Sigmoid colon (tissue), 7 donors: ENCODE measurements around the gene SPATA6. TPM values are rescaled to one million over a fixed set of nuclear protein-coding genes. Genes with fewer than 3 reads are reported as not detected.

Source experiments
- DNase-seq: peaks from one replicate; pipeline ENCODE4 v3.0.0-alpha.2; 2019
- H3K27ac ChIP-seq, 4 donors: fragments of 200-600 bp; sonication (generic); one replicate each; pipeline ENCODE4 v1.5.1; 2016 to 2019; ENCODE audit warnings: mild to moderate bottlenecking in 1 of 4
- H3K27me3 ChIP-seq, 3 donors: fragments of 200-600 bp; sonication (generic); one replicate each; pipeline ENCODE4 v1.5.1; 2019; ENCODE audit warnings: mild to moderate bottlenecking in 1 of 3
- H3K36me3 ChIP-seq, 4 donors: fragments of 200-600 bp; sonication (generic); one replicate each; pipeline ENCODE4 v1.5.1; 2016 to 2019
- H3K4me1 ChIP-seq, 4 donors: fragments of 200-600 bp; sonication (generic); one replicate each; pipeline ENCODE4 v1.5.1; 2017 to 2019
- H3K4me3 ChIP-seq, 4 donors: fragments of 200-600 bp; sonication (generic); one replicate each; pipeline ENCODE4 v1.5.1; 2017 to 2019; ENCODE audit warnings: mild to moderate bottlenecking in 2 of 4, moderate library complexity in 1 of 4
- H3K9me3 ChIP-seq, 4 donors: fragments of 200-600 bp in 3 of 4; sonication (generic) in 3 of 4; one replicate each; pipeline versions ENCODE4 v1.5.1 to v1.6.1; 2013 to 2019
- EP300 ChIP-seq, 4 donors: sonication (generic); formaldehyde crosslinking; IDR thresholded peaks; one replicate each; pipeline ENCODE4 v1.6.1; 2017; ENCODE audit warnings: antibody characterized with exemption in 4 of 4
- POLR2A ChIP-seq, 2 donors: fragments of 450-650 bp; IDR thresholded peaks; one replicate each; pipeline ENCODE4 v1.6.1; 2016; ENCODE audit warnings: antibody characterized with exemption in 2 of 2, mild to moderate bottlenecking in 2 of 2, moderate library complexity in 2 of 2
- POLR2AphosphoS5 ChIP-seq, 4 donors: sonication (generic); formaldehyde crosslinking; IDR thresholded peaks; one replicate each; pipeline ENCODE4 v1.6.1; 2017; ENCODE audit warnings: antibody characterized with exemption in 4 of 4
- WGBS, 2 donors: extraction: QIAGEN DNeasy Blood & Tissue Kit; methylation state at CpG; one replicate each; pipeline ENCODE4 v1.1.7; 2013; 5-methylcytosine and 5-hydroxymethylcytosine counted together
- intact Hi-C: fragments of 100-400 bp; cut with DNase I; formaldehyde crosslinking; loops from one replicate; pipeline ENCODE4 v1.15.1; 2023
- polyA plus RNA-seq, 3 donors: library from polyadenylated mRNA; stranded (reverse); fragments of 200-250 nt; gene quantifications; one replicate each; pipeline ENCODE4 v1.2.3, GENCODE V29; 2013
- total RNA-seq, 4 donors: library from RNA; depleted of rRNA; stranded (reverse); fragments of >200 nt; gene quantifications; one replicate each; pipeline ENCODE4 v1.1.0, GENCODE V29; 2016
- TF ChIP-seq, protein P1 (sequence below), 4 experiments: fragments of 450-650 bp in 3 of 4; fragments of 200-600 bp in 1 of 4; IDR thresholded peaks; one replicate each; pipeline ENCODE4 v1.5.1; 2016 to 2019; ENCODE audit warnings: antibody characterized with exemption in 4 of 4, mild to moderate bottlenecking in 3 of 4, moderate library complexity in 2 of 4
- donor health status: healthy with polysubstance abuse.
- donor health status: Bipolar disorder and iron deficiency.
- donor health status: healthy.

SPATA6 gene
- total and polyA plus RNA-seq, 7 donors, result 3.7 to 31.4 (median 17.6) TPM

- Histone ChIP-seq H3K27ac (no peak overlapping the region), H3K36me3 (no peaks in the 10 kb centered on the region)
These were observed 66.6 kb downstream of the SPATA6 start for GRCh38 chr1:48405400-48405799.

GRCh38 chr1:48402599-48402998 is 69.4 kb downstream of the SPATA6 start:
- intact Hi-C loops, result no loop called here
- H3K27me3 ChIP-seq, result no peaks in the 10 kb centered on the region
- no peak for TF ChIP-seq POLR2A (IDR thresholded peaks at IDR 0.05)
- TF ChIP-seq, protein P1, sequence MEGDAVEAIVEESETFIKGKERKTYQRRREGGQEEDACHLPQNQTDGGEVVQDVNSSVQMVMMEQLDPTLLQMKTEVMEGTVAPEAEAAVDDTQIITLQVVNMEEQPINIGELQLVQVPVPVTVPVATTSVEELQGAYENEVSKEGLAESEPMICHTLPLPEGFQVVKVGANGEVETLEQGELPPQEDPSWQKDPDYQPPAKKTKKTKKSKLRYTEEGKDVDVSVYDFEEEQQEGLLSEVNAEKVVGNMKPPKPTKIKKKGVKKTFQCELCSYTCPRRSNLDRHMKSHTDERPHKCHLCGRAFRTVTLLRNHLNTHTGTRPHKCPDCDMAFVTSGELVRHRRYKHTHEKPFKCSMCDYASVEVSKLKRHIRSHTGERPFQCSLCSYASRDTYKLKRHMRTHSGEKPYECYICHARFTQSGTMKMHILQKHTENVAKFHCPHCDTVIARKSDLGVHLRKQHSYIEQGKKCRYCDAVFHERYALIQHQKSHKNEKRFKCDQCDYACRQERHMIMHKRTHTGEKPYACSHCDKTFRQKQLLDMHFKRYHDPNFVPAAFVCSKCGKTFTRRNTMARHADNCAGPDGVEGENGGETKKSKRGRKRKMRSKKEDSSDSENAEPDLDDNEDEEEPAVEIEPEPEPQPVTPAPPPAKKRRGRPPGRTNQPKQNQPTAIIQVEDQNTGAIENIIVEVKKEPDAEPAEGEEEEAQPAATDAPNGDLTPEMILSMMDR (IDR thresholded peaks at IDR 0.05), result no peak
- TF ChIP-seq EP300 (IDR thresholded peaks at IDR 0.05), result no peak
- TF ChIP-seq POLR2AphosphoS5 (IDR thresholded peaks at IDR 0.05), result no peak
- H3K4me1 ChIP-seq, result peaks cover 0 to 11% (median 4%) of the 10 kb centered on the region in 4 donors
- peaks cover 0 to 9% (median 0%) of the 10 kb centered on the region in 4 donors for H3K36me3 ChIP-seq
- no peak for DNase-seq
- no peaks in the 10 kb centered on the region for H3K9me3 ChIP-seq
- 62 to 80% methylated on average over 2 of the region's 2 CpGs for WGBS, 2 donors
- no peak overlapping the region for H3K27ac ChIP-seq
- no peak overlapping the region for H3K4me3 ChIP-seq

More at GRCh38 chr1:48405400-48405799, 66.6 kb downstream of the SPATA6 start:
- Histone ChIP-seq H3K9me3 (no peaks in the 10 kb centered on the region), H3K4me1 (peaks cover 0 to 11% (median 4%) of the 10 kb centered on the region in 4 donors), H3K4me3 (no peak overlapping the region), H3K27me3 (no peaks in the 10 kb centered on the region)
- no peak for DNase-seq
- 80 to 88% methylated on average over 1 of the region's 1 CpG for WGBS, 2 donors
- TF ChIP-seq, protein P1 (IDR thresholded peaks at IDR 0.05), result no peak
- no peak for TF ChIP-seq POLR2AphosphoS5 (IDR thresholded peaks at IDR 0.05)
- TF ChIP-seq EP300 (IDR thresholded peaks at IDR 0.05), result no peak
- TF ChIP-seq POLR2A (IDR thresholded peaks at IDR 0.05), result no peak
- intact Hi-C loops, result no loop called here

- intact Hi-C loops, result no loop called here
- H3K9me3 ChIP-seq, result no peaks in the 10 kb centered on the region
- no peaks in the 10 kb centered on the region for H3K4me1 ChIP-seq
- peaks cover 0 to 21% (median 0%) of the 10 kb centered on the region in 4 donors for H3K36me3 ChIP-seq
- no peak overlapping the region for H3K4me3 ChIP-seq
- WGBS, 2 donors, result 72 to 93% methylated on average over 2 of the region's 2 CpGs
- TF ChIP-seq POLR2A (IDR thresholded peaks at IDR 0.05) (no peak), EP300 (IDR thresholded peaks at IDR 0.05) (no peak), POLR2AphosphoS5 (IDR thresholded peaks at IDR 0.05) (no peak)
- TF ChIP-seq, protein P1 (IDR thresholded peaks at IDR 0.05), result no peak
- no peak for DNase-seq
- H3K27me3 ChIP-seq, result no peaks in the 10 kb centered on the region
- H3K27ac ChIP-seq, result no peak overlapping the region
These were observed 75.8 kb downstream of the SPATA6 start for GRCh38 chr1:48396208-48396607.

DNA sequence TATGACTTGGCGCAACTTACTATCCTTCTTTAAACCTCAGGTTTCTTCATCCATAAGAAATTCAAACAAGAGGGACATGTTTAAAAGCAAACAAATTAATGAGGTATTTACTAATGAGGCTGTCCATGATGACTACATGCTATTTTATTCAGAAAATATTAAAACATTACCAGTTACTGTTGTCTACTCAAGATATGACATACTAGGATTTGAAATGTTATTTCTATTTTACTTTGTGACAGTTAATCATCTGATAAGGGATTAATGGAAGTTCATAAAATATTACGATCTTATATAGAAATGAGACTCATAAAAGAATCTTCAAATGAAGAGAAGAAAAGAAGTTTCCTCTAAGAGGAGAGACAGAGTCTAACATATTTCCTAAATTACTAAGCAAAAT is 80.1 kb downstream of the SPATA6 start:
- Histone ChIP-seq H3K4me1 (no peaks in the 10 kb centered on the region), H3K27ac (no peak overlapping the region), H3K27me3 (no peaks in the 10 kb centered on the region), H3K4me3 (no peak overlapping the region), H3K36me3 (peaks cover 0 to 8% (median 0%) of the 10 kb centered on the region in 4 donors), H3K9me3 (no peaks in the 10 kb centered on the region)
- 92 to 94% methylated on average over 2 of the region's 2 CpGs for WGBS, 2 donors
- no peak for DNase-seq
- intact Hi-C loops, result no loop called here
- TF ChIP-seq EP300 (IDR thresholded peaks at IDR 0.05) (no peak), POLR2AphosphoS5 (IDR thresholded peaks at IDR 0.05) (no peak), POLR2A (IDR thresholded peaks at IDR 0.05) (no peak)
- TF ChIP-seq, protein P1 (IDR thresholded peaks at IDR 0.05), result no peak

DNA sequence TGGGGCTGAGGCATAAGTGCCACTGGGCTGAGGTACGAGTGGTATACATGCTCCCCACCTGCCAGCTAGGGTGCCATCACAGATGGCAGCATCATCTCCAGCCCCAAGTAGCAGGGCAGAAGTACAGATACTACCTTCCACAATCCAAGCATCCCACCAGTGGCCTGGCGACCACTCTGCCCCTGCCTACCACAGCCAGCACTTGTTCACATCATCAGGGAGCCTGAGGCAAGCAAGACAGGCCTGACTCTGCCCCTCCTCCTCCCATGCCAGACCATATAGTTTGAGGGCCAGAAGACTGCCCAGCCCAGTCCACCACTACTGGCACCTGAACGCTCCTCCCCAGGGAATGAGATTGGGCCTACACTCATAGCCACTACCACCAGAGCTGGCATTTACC is 84.6 kb downstream of the SPATA6 start:
- intact Hi-C loops, result no loop called here
- Histone ChIP-seq H3K4me1 (no peaks in the 10 kb centered on the region), H3K9me3 (no peaks in the 10 kb centered on the region), H3K36me3 (peaks cover 0 to 7% (median 0%) of the 10 kb centered on the region in 4 donors), H3K27ac (no peak overlapping the region), H3K27me3 (no peaks in the 10 kb centered on the region), H3K4me3 (no peak overlapping the region)
- DNase-seq, result no peak
- WGBS, 2 donors, result 96% methylated on average over 3 of the region's 3 CpGs
- TF ChIP-seq POLR2A (IDR thresholded peaks at IDR 0.05), result no peak
- no peak for TF ChIP-seq EP300 (IDR thresholded peaks at IDR 0.05)
- no peak for TF ChIP-seq POLR2AphosphoS5 (IDR thresholded peaks at IDR 0.05)
